PC-3 (cell line): ENCODE measurements around the gene PRB2. TPM values are rescaled to one million over a fixed set of nuclear protein-coding genes. Genes with fewer than 3 reads are reported as not detected.
"Not testable (repeated sequence)": the region's sequence is repeated elsewhere in the genome, so short reads cannot be mapped to it uniquely, and the experiment has no call there.

Experiments
- ATAC-seq: fragments of 200-7000 bp; cut with Tn5 transposase; 2 replicates; pipeline ENCODE4 v1.9.1; 2020; ENCODE audit warnings: mild to moderate bottlenecking, moderate library complexity
- BruUV-seq: library from RNA; stranded (reverse); fragments of 400-500 nt; replicated peaks from 2 replicates; lab custom pipeline; 2021; lab: Mats Ljungman, UMichigan
- CTCF ChIA-PET: fragments of 300-600 bp; sonication (Branson Sonifier 250); formaldehyde crosslinking; loops from one replicate; lab custom pipeline; 2022; ENCODE audit warnings: antibody characterized with exemption; lab: Charles Lee
- POLR2A ChIA-PET: fragments of 300-600 bp; sonication (Branson Sonifier 250); formaldehyde crosslinking; loops from one replicate; lab custom pipeline; 2022; ENCODE audit warnings: antibody characterized with exemption; ENCODE audit not compliant: unreplicated experiment; lab: Charles Lee
- DNase-seq: peaks from one replicate; pipeline ENCODE4 v3.0.0-alpha.2; 2015
- H2AFZ ChIP-seq: fragments of 300-600 bp; sonication (generic); 2 replicates; pipeline ENCODE4 v1.6.0; 2016; ENCODE audit warnings: antibody characterized with exemption, low read length
- H3F3A ChIP-seq: fragments of 300-600 bp; sonication (generic); one replicate; pipeline ENCODE4 v1.6.0; 2017; ENCODE audit warnings: antibody characterized with exemption, low read length, control low read depth, mild to moderate bottlenecking; ENCODE audit not compliant: unreplicated experiment
- H3K27ac ChIP-seq: fragments of 300-600 bp; sonication (generic); 2 replicates; pipeline ENCODE4 v1.5.1; 2016; ENCODE audit warnings: mild to moderate bottlenecking, low read length
- H3K27me3 ChIP-seq: fragments of 300-600 bp; sonication (generic); 2 replicates; pipeline ENCODE4 v1.6.1; 2016; ENCODE audit warnings: low read length, mixed read lengths
- H3K36me3 ChIP-seq: fragments of 300-600 bp; sonication (generic); 2 replicates; pipeline ENCODE4 v1.6.1; 2016; ENCODE audit warnings: low read depth, mixed run types, low read length, mixed read lengths
- H3K4me1 ChIP-seq: fragments of 300-600 bp; sonication (generic); 2 replicates; pipeline ENCODE4 v1.5.1; 2016; ENCODE audit warnings: low read length; ENCODE audit not compliant: insufficient read depth
- H3K4me2 ChIP-seq: fragments of 300-600 bp; sonication (generic); 2 replicates; pipeline ENCODE4 v1.6.0; 2016; ENCODE audit warnings: low read length
- H3K4me3 ChIP-seq: fragments of 300-600 bp; sonication (generic); 2 replicates; pipeline ENCODE4 v1.5.1; 2016; ENCODE audit warnings: mild to moderate bottlenecking, low read length, mixed read lengths
- H3K79me2 ChIP-seq: fragments of 300-600 bp; sonication (generic); 2 replicates; pipeline ENCODE4 v1.6.1; 2017; ENCODE audit warnings: low read length, mixed read lengths
- H3K9ac ChIP-seq: fragments of 300-600 bp; sonication (generic); 2 replicates; pipeline ENCODE4 v1.6.0; 2016; ENCODE audit warnings: mild to moderate bottlenecking, low read length
- H3K9me2 ChIP-seq: fragments of 300-600 bp; sonication (generic); replicated peaks from 2 replicates; pipeline ENCODE4 v1.6.1; 2016; ENCODE audit warnings: mixed run types, low read length, mixed read lengths
- H3K9me3 ChIP-seq: fragments of 300-600 bp; sonication (generic); 2 replicates; pipeline ENCODE4 v1.6.1; 2016; ENCODE audit warnings: low read length, mixed read lengths
- H4K20me1 ChIP-seq: fragments of 300-600 bp; sonication (generic); 2 replicates; pipeline ENCODE4 v1.6.1; 2016; ENCODE audit warnings: low read length, mixed read lengths
- CTCF ChIP-seq: fragments of 300-600 bp; sonication (generic); conservative IDR thresholded peaks from 2 replicates; pipeline ENCODE4 v1.5.1; 2017; ENCODE audit warnings: antibody characterized with exemption, low read depth, mild to moderate bottlenecking, low read length
- EZH2 ChIP-seq: fragments of 300-600 bp; sonication (generic); IDR thresholded peaks from one replicate; pipeline ENCODE4 v1.6.1; 2017; ENCODE audit warnings: antibody characterized with exemption, mild to moderate bottlenecking, low read length; ENCODE audit not compliant: unreplicated experiment
- EZH2phosphoT487 ChIP-seq: fragments of 300-600 bp; sonication (generic); IDR thresholded peaks from 2 replicates; pipeline ENCODE4 v1.6.1; 2018; ENCODE audit warnings: mild to moderate bottlenecking, antibody characterized with exemption, low read length, borderline replicate concordance
- intact Hi-C: fragments of 100-400 bp; cut with micrococcal nuclease; formaldehyde crosslinking; loops from 2 replicates; pipeline ENCODE4 v1.9.0; 2023
- total RNA-seq: library from RNA; depleted of rRNA; stranded (reverse); fragments of >200 nt; gene quantifications from 2 replicates; pipeline ENCODE4 v1.2.3, GENCODE V29; 2014

Gene PRB2
- total RNA-seq, 1 experiment from 2014 or later = not detected

GRCh38 chr12:11408096-11408495 lies 12.7 kb upstream of the PRB2 start:
- TF ChIP-seq CTCF (no peak), EZH2phosphoT487 (no peak), EZH2 (no peak)
- intact Hi-C loops = no loop called here
- no TSS peak for BruUV-seq
- Histone ChIP-seq H4K20me1 (no peaks in the 10 kb centered on the region), H3K36me3 (no peaks in the 10 kb centered on the region), H3F3A (no peaks in the 10 kb centered on the region), H3K9me3 (no peaks in the 10 kb centered on the region), H2AFZ (no peak overlapping the region), H3K4me3 (no peak overlapping the region), H3K4me2 (no peak overlapping the region), H3K4me1 (no peaks in the 10 kb centered on the region), H3K27ac (no peak overlapping the region), H3K79me2 (no peaks in the 10 kb centered on the region), H3K9me2 (no peaks in the 10 kb centered on the region), H3K27me3 (no peaks in the 10 kb centered on the region), H3K9ac (no peak overlapping the region)
- DNase-seq (no peak), ATAC-seq (no peak)
- ChIA-PET POLR2A (no interaction called here), CTCF (no interaction called here)

DNA sequence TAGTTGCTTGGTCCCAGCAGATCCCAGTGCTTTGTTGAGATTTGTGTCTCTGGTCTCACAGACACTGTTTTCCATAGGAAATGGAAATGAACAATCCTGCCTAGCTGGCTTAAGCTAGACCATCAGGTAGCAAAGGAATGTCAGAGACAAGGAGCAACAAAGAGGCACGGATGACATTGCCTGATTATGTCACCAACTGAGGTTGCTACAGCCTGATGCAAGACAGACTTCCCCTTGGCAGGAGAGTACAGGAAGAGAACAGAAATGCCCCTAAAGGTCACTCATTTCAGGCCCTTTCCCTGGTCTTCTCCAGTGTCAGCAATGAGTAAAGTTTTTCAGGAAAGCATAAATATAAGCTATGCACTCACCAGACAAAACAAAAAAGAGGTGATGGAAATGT lies 2.0 kb upstream of the PRB2 start:
- no peak overlapping the region for H2AFZ ChIP-seq
- H3K4me1 ChIP-seq = no peaks in the 10 kb centered on the region
- H3K9me2 ChIP-seq = no peaks in the 10 kb centered on the region
- H3K4me3 ChIP-seq = no peak overlapping the region
- H3K27me3 ChIP-seq = no peaks in the 10 kb centered on the region
- TF ChIP-seq CTCF (no peak), EZH2 (no peak), EZH2phosphoT487 (no peak)
- H3F3A ChIP-seq = no peaks in the 10 kb centered on the region
- ChIA-PET CTCF (no interaction called here), POLR2A (no interaction called here)
- DNase-seq = no peak
- no peaks in the 10 kb centered on the region for H3K36me3 ChIP-seq
- H4K20me1 ChIP-seq = no peaks in the 10 kb centered on the region
- intact Hi-C loops = no loop called here
- no TSS peak for BruUV-seq
- no peak overlapping the region for H3K9ac ChIP-seq
- no peak overlapping the region for H3K27ac ChIP-seq
- no peaks in the 10 kb centered on the region for H3K9me3 ChIP-seq
- no peak for ATAC-seq
- no peak overlapping the region for H3K4me2 ChIP-seq
- no peaks in the 10 kb centered on the region for H3K79me2 ChIP-seq

GRCh38 chr12:11391456-11391855 lies 3.9 kb downstream of the PRB2 start:
- H3K79me2 ChIP-seq, H3K9me2 ChIP-seq, H3K4me1 ChIP-seq, H3F3A ChIP-seq, BruUV-seq, H3K27ac ChIP-seq, H3K4me3 ChIP-seq, H3K9ac ChIP-seq, POLR2A ChIA-PET, H3K9me3 ChIP-seq, H3K27me3 ChIP-seq, CTCF ChIA-PET, H3K4me2 ChIP-seq, intact Hi-C loops, H2AFZ ChIP-seq, H4K20me1 ChIP-seq, H3K36me3 ChIP-seq: not testable (repeated sequence)
- peak; percentile 39 for DNase-seq
- peak; percentile 89 for ATAC-seq

- H2AFZ ChIP-seq, BruUV-seq, H3F3A ChIP-seq, H3K79me2 ChIP-seq, CTCF ChIA-PET, H3K27ac ChIP-seq, H3K4me1 ChIP-seq, H3K9me3 ChIP-seq, POLR2A ChIA-PET, H3K4me3 ChIP-seq, intact Hi-C loops, H3K27me3 ChIP-seq, H4K20me1 ChIP-seq, H3K36me3 ChIP-seq, DNase-seq, H3K4me2 ChIP-seq, H3K9ac ChIP-seq, ATAC-seq, H3K9me2 ChIP-seq: not testable (repeated sequence)
Observed at GRCh38 chr12:11377420-11377819, 17.9 kb downstream of the PRB2 start.
